Kidney epithelial cell (primary cell): Measurements from ENCODE around the gene SV2C. TPM values are rescaled to one million over a fixed set of nuclear protein-coding genes. Genes with fewer than 3 reads are reported as not detected.

Experiments
- DNase-seq: peaks from one replicate; pipeline ENCODE4 v3.0.0-alpha.2; 2010; ENCODE audit warnings: low read depth
- H3K27me3 ChIP-seq: 2 replicates; pipeline ENCODE4 v1.6.0; 2011; ENCODE audit warnings: low read length; ENCODE audit not compliant: control insufficient read depth, insufficient read depth
- H3K36me3 ChIP-seq: 2 replicates; pipeline ENCODE4 v1.5.1; 2011; ENCODE audit warnings: low read length; ENCODE audit not compliant: control insufficient read depth, insufficient read depth
- H3K4me3 ChIP-seq: 2 replicates; pipeline ENCODE4 v1.5.1; 2011; ENCODE audit warnings: low read depth, mild to moderate bottlenecking, control low read depth, low read length
- total RNA-seq: library from RNA; depleted of rRNA; stranded (reverse); fragments of >200 nt; gene quantifications from 2 replicates; pipeline ENCODE4 v1.2.3, GENCODE V29; 2015
- TF ChIP-seq, protein P1 (sequence below): IDR thresholded peaks from 2 replicates; pipeline ENCODE4 v1.5.1; 2011; ENCODE audit warnings: mild to moderate bottlenecking, moderate library complexity, low read length, control low read depth, inconsistent platforms; ENCODE audit not compliant: insufficient read depth, poor library complexity, severe bottlenecking

The SV2C gene
- total RNA-seq, 1 donor from 2014 or later, result 0.04 TPM

DNA sequence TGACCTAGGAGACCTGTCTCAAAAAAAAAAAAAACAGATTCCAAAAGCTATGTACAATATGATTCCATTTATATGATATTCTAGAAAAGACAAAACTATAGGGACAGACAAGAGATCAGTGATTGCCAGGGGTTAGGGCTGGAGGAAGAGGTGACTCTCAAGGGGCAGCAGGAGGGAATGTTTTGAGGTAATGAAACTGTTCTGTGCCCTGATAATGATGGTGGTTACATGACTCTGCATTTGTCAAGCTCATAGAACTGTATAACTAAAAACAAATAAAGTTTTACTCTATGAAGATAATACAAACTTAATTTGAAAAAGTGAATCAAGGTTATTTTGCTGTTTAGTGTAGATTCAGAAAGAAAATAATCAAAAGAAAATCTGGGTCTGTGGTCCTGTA lies 194.6 kb downstream of the SV2C start:
- H3K4me3 ChIP-seq, result no peak overlapping the region
- DNase-seq, result no peak
- TF ChIP-seq, protein P1, sequence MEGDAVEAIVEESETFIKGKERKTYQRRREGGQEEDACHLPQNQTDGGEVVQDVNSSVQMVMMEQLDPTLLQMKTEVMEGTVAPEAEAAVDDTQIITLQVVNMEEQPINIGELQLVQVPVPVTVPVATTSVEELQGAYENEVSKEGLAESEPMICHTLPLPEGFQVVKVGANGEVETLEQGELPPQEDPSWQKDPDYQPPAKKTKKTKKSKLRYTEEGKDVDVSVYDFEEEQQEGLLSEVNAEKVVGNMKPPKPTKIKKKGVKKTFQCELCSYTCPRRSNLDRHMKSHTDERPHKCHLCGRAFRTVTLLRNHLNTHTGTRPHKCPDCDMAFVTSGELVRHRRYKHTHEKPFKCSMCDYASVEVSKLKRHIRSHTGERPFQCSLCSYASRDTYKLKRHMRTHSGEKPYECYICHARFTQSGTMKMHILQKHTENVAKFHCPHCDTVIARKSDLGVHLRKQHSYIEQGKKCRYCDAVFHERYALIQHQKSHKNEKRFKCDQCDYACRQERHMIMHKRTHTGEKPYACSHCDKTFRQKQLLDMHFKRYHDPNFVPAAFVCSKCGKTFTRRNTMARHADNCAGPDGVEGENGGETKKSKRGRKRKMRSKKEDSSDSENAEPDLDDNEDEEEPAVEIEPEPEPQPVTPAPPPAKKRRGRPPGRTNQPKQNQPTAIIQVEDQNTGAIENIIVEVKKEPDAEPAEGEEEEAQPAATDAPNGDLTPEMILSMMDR, result no peak
- H3K27me3 ChIP-seq, result no peaks in the 10 kb centered on the region
- H3K36me3 ChIP-seq, result no peaks in the 10 kb centered on the region

DNA sequence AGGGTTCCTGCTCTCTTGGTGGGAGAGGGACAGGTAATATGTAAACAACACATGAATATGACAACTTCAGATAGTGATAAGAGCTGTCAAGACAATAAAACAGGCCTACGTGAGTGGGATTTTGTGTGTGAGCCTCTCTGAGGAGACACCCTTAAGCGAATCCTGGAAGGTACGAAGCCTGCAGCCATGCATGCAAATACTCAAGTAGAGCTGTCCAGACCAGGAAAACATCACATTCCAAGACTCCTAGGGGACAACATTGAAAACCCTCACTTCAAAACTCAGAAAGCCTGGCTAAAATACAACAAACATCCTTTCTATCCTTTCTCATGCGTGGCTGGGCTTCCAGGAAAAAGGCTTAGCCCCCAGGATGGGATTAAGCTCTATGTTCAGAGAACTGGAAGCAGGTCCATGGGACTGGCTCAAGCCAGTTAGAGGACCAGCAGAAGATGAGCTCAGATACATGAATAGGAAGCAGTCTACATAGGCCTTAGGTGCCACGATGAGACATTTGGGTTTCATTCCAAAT lies 195.1 kb downstream of the SV2C start:
- DNase-seq, result no peak
- Histone ChIP-seq H3K4me3 (no peak overlapping the region), H3K36me3 (no peaks in the 10 kb centered on the region), H3K27me3 (no peaks in the 10 kb centered on the region)
- TF ChIP-seq, protein P1, result no peak

DNA sequence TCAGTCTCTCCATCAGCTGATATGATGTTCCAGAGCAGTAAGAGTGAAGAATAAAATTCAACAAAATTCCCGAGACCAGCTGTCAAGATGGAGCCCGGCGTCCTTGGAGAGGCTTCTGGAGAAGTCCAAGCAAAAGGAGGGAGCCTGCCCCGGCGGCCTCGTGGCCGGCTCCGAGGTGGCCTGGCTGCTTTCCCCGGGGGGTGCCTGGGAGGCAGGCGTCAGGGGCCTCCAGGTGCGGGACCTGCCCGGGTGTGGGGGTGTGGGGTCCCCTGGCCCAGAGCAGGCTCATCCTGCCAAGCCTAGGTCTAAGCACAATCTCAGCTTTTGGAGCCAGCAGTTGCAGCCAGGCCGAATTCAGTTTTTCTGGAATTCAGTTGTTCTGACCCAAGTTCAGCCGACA lies 197.3 kb downstream of the SV2C start:
- Histone ChIP-seq H3K27me3 (no peaks in the 10 kb centered on the region), H3K4me3 (no peak overlapping the region), H3K36me3 (no peaks in the 10 kb centered on the region)
- TF ChIP-seq, protein P1, result no peak
- no peak for DNase-seq

DNA sequence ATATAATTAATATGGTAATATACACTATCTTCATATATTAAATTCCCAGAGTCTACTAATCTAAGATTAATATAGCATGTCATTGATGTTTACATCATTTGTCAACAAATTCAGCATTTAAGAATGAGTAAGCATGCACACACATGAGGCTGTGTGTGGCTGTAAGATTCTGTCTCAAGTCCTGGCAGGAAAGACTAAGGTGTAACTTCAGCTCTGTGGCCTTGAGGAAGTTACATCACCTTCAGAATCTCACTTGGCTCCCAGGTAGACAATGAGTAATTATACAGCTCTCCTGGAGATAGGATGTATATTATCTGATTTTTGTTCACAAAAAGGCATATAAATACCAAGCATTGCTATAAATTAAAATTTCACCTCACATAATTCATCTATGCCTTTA lies 200.5 kb downstream of the SV2C start:
- H3K27me3 ChIP-seq, result no peaks in the 10 kb centered on the region
- H3K4me3 ChIP-seq, result no peak overlapping the region
- TF ChIP-seq, protein P1, result no peak
- DNase-seq, result no peak
- H3K36me3 ChIP-seq, result no peaks in the 10 kb centered on the region

DNA sequence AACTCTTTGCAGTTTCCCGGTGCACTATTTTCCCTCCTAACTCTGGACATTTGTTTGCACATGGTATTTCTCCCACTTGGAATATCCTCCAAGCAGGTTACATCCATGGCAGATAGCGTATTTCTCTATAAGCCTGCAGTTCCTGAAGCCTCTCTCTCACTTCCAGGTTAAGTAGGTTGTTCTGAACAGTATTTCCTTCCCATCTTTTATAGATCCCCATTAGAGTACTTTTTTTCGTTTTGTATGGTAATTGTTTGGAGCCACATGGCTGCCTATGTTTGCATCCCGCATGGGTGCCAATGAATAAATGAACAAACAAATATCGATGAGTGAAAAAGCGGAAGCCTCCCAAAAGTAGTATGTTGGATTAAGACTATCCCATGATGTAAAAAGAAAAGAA lies 206.5 kb downstream of the SV2C start:
- DNase-seq, result no peak
- TF ChIP-seq, protein P1, result no peak
- Histone ChIP-seq H3K36me3 (no peaks in the 10 kb centered on the region), H3K4me3 (no peak overlapping the region), H3K27me3 (no peaks in the 10 kb centered on the region)

DNA sequence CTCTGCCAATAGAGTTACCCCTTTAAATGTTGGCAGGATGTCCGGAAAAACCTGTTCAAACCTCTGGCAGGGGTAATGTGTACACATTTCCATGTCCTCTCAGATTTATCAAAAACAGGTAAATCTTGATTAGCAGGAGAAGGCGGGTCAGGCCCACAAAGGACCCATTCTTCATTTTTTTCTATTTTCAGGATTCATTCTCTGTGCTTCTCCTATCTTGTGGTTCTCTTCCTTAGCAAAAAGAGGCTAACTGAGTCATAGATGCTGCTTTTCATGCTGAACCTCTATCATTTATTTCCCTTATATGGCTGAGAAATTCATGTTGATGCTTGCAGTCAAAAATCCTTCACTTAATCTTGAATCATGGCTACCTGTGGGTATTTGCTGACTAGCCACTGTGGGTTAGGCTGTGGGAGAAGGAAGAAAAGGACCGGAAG lies 207.2 kb downstream of the SV2C start:
- no peak for DNase-seq
- Histone ChIP-seq H3K4me3 (no peak overlapping the region), H3K36me3 (no peaks in the 10 kb centered on the region), H3K27me3 (no peaks in the 10 kb centered on the region)
- TF ChIP-seq, protein P1, result no peak
